HEK293 (cell line): ENCODE data around the gene HOMER1.

Source experiments
- GLI4 ChIP-seq: fragments of 450-650 bp; formaldehyde crosslinking; IDR thresholded peaks from 2 replicates; pipeline ENCODE4 v1.5.1; 2016; ENCODE audit warnings: missing biosample characterization, missing genetic modification characterization
- ZBTB21 ChIP-seq: fragments of 450-650 bp; formaldehyde crosslinking; IDR thresholded peaks from 2 replicates; pipeline ENCODE4 v1.5.1; 2017; ENCODE audit warnings: missing biosample characterization, missing genetic modification characterization
- ZXDB ChIP-seq: fragments of 450-650 bp; formaldehyde crosslinking; IDR thresholded peaks from 2 replicates; pipeline ENCODE4 v1.5.1; 2016; ENCODE audit warnings: missing biosample characterization, missing genetic modification characterization
- TF ChIP-seq, protein P1 (sequence below): sonication (generic); formaldehyde crosslinking; IDR thresholded peaks from 2 replicates; pipeline ENCODE4 v1.8.1; 2022; ENCODE audit warnings: mild to moderate bottlenecking, moderate library complexity, missing genetic modification reagents
- TF ChIP-seq, protein P2 (sequence below): fragments of 450-650 bp; formaldehyde crosslinking; IDR thresholded peaks from 2 replicates; pipeline ENCODE4 v1.5.1; 2016; ENCODE audit warnings: missing biosample characterization, missing genetic modification characterization

DNA sequence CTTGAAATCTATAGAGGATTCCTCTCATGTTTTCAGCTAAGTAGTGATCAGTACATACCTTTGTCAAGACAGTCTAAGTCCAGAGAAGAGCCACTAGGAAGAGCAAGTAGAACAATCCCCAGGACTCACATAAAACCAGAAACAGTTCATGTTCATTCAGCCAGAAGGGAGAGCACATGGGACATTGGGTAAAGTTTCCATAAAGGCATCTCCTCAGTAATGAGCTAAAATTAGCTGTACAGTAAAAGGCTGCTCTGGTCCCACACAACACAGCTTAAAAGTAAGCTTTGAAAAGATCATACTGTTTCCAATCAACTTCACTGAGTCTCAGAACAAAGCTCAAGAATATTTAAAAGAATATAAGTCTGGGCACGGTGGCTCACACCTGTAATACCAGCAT, 32.4 kb downstream of the HOMER1 start:
- TF ChIP-seq, protein P1, sequence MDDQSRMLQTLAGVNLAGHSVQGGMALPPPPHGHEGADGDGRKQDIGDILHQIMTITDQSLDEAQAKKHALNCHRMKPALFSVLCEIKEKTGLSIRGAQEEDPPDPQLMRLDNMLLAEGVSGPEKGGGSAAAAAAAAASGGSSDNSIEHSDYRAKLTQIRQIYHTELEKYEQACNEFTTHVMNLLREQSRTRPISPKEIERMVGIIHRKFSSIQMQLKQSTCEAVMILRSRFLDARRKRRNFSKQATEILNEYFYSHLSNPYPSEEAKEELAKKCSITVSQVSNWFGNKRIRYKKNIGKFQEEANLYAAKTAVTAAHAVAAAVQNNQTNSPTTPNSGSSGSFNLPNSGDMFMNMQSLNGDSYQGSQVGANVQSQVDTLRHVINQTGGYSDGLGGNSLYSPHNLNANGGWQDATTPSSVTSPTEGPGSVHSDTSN (CRISPR knock-in tag), result no peak
- TF ChIP-seq ZXDB (tag by site-specific recombination), result no peak
- no peak for TF ChIP-seq GLI4 (tag by site-specific recombination)
- TF ChIP-seq, protein P2, sequence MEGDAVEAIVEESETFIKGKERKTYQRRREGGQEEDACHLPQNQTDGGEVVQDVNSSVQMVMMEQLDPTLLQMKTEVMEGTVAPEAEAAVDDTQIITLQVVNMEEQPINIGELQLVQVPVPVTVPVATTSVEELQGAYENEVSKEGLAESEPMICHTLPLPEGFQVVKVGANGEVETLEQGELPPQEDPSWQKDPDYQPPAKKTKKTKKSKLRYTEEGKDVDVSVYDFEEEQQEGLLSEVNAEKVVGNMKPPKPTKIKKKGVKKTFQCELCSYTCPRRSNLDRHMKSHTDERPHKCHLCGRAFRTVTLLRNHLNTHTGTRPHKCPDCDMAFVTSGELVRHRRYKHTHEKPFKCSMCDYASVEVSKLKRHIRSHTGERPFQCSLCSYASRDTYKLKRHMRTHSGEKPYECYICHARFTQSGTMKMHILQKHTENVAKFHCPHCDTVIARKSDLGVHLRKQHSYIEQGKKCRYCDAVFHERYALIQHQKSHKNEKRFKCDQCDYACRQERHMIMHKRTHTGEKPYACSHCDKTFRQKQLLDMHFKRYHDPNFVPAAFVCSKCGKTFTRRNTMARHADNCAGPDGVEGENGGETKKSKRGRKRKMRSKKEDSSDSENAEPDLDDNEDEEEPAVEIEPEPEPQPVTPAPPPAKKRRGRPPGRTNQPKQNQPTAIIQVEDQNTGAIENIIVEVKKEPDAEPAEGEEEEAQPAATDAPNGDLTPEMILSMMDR, result no peak
- TF ChIP-seq ZBTB21 (tag by site-specific recombination), result no peak
